ENCODE results near the gene TAS2R30.
"Not testable (repeated sequence)": the region's sequence is repeated elsewhere in the genome, so short reads cannot be mapped to it uniquely, and the experiment has no call there.

Gene TAS2R30

GRCh38 chr12:11114130-11114529 is 20.3 kb downstream of the TAS2R30 start:
- DNase-seq (ENCODE audit: low read depth) = not testable (repeated sequence)

- DNase-seq (ENCODE audit: low read depth) = not testable (repeated sequence)
Observed at GRCh38 chr12:11111213-11111612, 23.2 kb downstream of the TAS2R30 start.

- DNase-seq (ENCODE audit: low read depth) = no peak
Observed at GRCh38 chr12:11108862-11109261, 25.6 kb downstream of the TAS2R30 start.

- DNase-seq (ENCODE audit: low read depth) = no peak
Observed at GRCh38 chr12:11107719-11108118, 26.7 kb downstream of the TAS2R30 start.

- DNase-seq (ENCODE audit: low read depth) = no peak
Observed at GRCh38 chr12:11106288-11106687, 28.2 kb downstream of the TAS2R30 start.

- DNase-seq (ENCODE audit: low read depth) = no peak
Observed at GRCh38 chr12:11105546-11105945, 28.9 kb downstream of the TAS2R30 start.

GRCh38 chr12:11094910-11095309 is 39.5 kb downstream of the TAS2R30 start:
- DNase-seq (ENCODE audit: low read depth) = not testable (repeated sequence)

- no peak for DNase-seq (ENCODE audit: low read depth)
Observed at GRCh38 chr12:11092128-11092527, 42.3 kb downstream of the TAS2R30 start, which contains the start of gene TAS2R43. TAS2R43 (minus strand) TSS chr12:11092313; CDS start chr12:11092229, 84 bp downstream.

- no peak for DNase-seq (ENCODE audit: low read depth)
Observed at GRCh38 chr12:11089246-11089645, 45.2 kb downstream of the TAS2R30 start.

GRCh38 chr12:11085419-11085818 is 49.0 kb downstream of the TAS2R30 start:
- DNase-seq (ENCODE audit: low read depth) = no peak

All from T-helper 22 cell (primary cell).